AG20443 (cell line): ENCODE results near the gene ATF6.
"Not testable (repeated sequence)": the region's sequence is repeated elsewhere in the genome, so short reads cannot be mapped to it uniquely, and the experiment has no call there.

Experiments used
- DNase-seq: peaks from one replicate; pipeline ENCODE4 v3.0.0; 2012; ENCODE audit warnings: low spot score, mixed read lengths

Gene ATF6

GRCh38 chr1:161733526-161733925 lies 32.6 kb upstream of the ATF6 start:
- DNase-seq, result peak; percentile 79

- DNase-seq, result no peak
Measured at GRCh38 chr1:161735837-161736236, 30.3 kb upstream of the ATF6 start.

- no peak for DNase-seq
Measured at GRCh38 chr1:161736335-161736969, 29.7 kb upstream of the ATF6 start.

GRCh38 chr1:161737625-161738024 lies 28.5 kb upstream of the ATF6 start:
- no peak for DNase-seq

- peak; percentile 56 for DNase-seq
Measured at GRCh38 chr1:161738627-161739287, 27.4 kb upstream of the ATF6 start.

GRCh38 chr1:161739865-161740566 lies 26.1 kb upstream of the ATF6 start:
- no peak for DNase-seq

- no peak for DNase-seq
Measured at GRCh38 chr1:161740921-161741320, 25.2 kb upstream of the ATF6 start.

- DNase-seq, result no peak
Measured at GRCh38 chr1:161743231-161743630, 22.9 kb upstream of the ATF6 start.

GRCh38 chr1:161747801-161748200 lies 18.3 kb upstream of the ATF6 start:
- no peak for DNase-seq

GRCh38 chr1:161749509-161750407 lies 16.4 kb upstream of the ATF6 start, which contains the start of gene DUSP12:
DUSP12 (plus strand) TSS chr1:161749786; CDS start chr1:161749802, 16 bp downstream.
- DNase-seq, result peak; percentile 95

GRCh38 chr1:161763522-161764098 lies 2.5 kb upstream of the ATF6 start:
- no peak for DNase-seq

- no peak for DNase-seq
Measured at GRCh38 chr1:161768461-161768860, 2.3 kb downstream of the ATF6 start.

GRCh38 chr1:161768986-161769672 lies 3.0 kb downstream of the ATF6 start:
- DNase-seq, result no peak

GRCh38 chr1:161769673-161770045 lies 3.5 kb downstream of the ATF6 start:
- not testable (repeated sequence) for DNase-seq

GRCh38 chr1:161770250-161770649 lies 4.1 kb downstream of the ATF6 start:
- DNase-seq, result no peak

GRCh38 chr1:161771161-161771560 lies 5.0 kb downstream of the ATF6 start:
- no peak for DNase-seq

- DNase-seq, result no peak
Measured at GRCh38 chr1:161771973-161772372, 5.9 kb downstream of the ATF6 start.

GRCh38 chr1:161772397-161772796 lies 6.3 kb downstream of the ATF6 start:
- DNase-seq, result no peak

GRCh38 chr1:161773791-161774190 lies 7.7 kb downstream of the ATF6 start:
- no peak for DNase-seq

- no peak for DNase-seq
Measured at GRCh38 chr1:161777261-161777660, 11.1 kb downstream of the ATF6 start.

- DNase-seq, result no peak
Measured at GRCh38 chr1:161778522-161778921, 12.4 kb downstream of the ATF6 start.
